Kidney glomerular epithelial cell (primary cell): ENCODE data around the gene TBRG1.
A peak's percentile ranks its signal among the peaks of the same experiment; 100 is the strongest.
"Not testable (repeated sequence)": the region's sequence is repeated elsewhere in the genome, so short reads cannot be mapped to it uniquely, and the experiment has no call there.

Experiments
- DNase-seq: peaks from one replicate; lab custom pipeline; 2025; lab: John Stamatoyannopoulos, UW

TBRG1 gene

GRCh38 chr11:124622531-124623451, at the start of gene TBRG1:
Gene TBRG1, plus strand, starts transcription at chr11:124622864. Its CDS starts 220 bp downstream, at chr11:124623084.
- DNase-seq = peak; percentile 73

DNA sequence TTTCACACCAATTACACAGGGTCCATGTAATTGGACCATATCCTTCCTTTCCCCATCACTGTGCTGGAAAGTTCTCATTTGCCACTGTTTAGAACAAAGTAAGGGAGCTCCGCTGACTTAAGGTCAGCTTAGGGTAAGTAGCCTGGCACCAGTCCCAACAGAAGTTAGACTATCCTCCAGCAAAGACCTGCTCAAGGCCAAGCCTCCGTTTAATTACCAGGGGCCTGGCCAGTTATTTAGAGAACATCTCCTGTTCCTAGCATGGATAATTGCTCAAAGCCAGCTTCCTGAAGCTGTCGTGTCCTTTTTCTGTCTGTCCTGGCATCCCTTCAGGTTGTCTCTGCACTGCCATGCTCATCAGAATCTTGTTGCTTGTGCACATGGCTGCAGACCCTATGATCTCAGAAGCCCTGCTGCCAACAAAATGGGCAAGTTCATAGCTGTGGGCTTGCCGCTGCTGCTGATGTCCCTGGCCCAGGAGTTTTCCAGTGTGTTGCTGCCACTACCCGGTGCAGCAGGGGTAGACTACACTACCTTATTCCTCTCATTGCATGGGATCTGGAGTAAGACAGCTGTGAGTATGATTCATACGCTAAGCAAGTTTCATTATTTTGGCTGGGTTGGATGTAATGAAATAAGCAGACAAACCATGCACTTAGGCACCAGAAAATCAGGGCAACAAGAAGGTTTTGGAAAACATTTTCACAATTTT, 44.8 kb upstream of the TBRG1 start:
- DNase-seq = no peak

DNA sequence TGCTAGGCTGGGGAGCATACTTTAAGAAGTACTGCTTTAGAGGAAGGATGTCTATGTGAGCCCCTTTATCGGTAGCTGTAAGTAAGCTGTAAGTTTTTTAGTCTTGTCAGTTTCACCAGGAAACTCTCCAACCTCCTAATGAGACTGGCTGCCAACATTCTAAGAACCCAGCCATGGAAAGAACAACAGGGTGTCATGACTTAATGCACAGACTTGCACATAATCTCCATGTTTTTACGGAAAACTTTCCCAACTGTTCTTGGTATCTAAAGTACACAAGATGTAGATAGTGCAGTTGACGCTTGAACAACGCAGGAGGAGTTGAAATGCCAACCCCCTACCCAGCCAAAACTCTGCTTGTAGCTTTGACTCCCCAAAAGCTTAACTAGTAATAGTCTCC, 43.9 kb upstream of the TBRG1 start:
- no peak for DNase-seq

GRCh38 chr11:124581817-124582216, 40.8 kb upstream of the TBRG1 start:
- DNase-seq = no peak

- no peak for DNase-seq
Measured at GRCh38 chr11:124582565-124582964, 40.1 kb upstream of the TBRG1 start.

DNA sequence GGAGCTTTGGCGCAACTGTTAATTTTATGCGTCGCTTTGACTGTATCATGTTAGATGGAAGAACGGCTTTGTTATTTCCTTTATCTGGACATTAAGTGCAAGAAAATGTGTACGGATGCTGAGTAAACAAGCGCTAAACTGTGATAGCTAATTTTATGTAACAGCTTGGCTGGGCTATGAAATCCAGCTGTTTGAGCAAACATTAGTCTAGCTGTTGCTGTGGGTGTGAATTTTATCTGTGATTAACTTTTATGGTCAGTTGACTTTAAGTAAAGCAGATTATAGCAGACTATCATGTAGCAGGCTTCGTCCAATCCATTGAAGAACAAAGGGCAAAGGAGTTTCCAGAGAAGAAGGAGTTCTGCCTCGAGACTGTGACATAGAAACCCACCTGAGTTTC, 38.9 kb upstream of the TBRG1 start:
- DNase-seq = no peak

- DNase-seq = no peak
Measured at GRCh38 chr11:124584681-124585372, 37.8 kb upstream of the TBRG1 start.

DNA sequence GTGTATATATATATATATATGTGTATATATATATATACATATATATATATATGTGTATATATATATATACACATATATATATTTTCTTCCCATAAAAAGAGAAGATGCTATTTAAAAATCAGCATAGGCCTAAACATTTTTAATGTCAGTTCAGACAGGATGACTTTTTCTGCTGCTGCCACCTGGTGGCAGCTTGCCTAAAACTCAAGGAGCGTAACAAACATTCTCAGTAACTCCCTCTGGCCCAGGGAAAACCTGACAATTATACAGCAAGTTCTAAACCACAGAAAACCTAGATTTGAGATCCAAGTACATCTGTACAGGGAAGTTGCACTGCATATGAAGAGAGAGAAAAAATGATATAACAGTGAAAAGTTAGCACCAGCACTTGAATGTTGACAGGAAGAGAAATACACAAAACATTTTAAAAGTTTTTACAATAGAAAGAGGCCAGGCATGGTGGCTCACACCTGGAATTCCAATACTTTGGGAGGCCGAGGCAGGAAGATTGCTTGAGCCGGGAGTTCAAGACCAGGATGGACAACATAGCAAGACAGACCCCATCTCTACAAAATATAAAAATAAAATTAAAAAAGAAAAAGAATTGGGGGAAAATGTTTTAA, 36.3 kb upstream of the TBRG1 start:
- DNase-seq = peak; percentile 51

DNA sequence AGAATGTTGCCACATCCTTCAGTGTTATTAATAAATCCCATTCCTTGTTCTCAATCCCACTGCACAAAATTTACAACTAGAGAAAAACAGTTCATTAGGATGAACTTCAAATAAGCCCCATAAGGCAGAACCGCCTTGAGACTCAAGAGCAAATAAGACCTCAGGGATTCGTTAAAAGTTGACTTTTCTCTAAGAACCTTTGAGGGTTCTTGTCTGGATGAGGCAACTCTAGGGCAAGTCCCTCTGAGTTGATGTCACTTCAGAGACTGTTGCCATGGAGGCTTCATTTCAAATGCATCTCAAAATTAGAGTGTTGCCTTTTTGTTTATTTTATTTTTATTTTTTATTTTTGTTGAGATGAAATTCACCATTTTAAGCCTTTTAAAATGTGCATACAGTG, 31.2 kb upstream of the TBRG1 start:
- DNase-seq = no peak

GRCh38 chr11:124592627-124593026, 30.0 kb upstream of the TBRG1 start:
- no peak for DNase-seq

DNA sequence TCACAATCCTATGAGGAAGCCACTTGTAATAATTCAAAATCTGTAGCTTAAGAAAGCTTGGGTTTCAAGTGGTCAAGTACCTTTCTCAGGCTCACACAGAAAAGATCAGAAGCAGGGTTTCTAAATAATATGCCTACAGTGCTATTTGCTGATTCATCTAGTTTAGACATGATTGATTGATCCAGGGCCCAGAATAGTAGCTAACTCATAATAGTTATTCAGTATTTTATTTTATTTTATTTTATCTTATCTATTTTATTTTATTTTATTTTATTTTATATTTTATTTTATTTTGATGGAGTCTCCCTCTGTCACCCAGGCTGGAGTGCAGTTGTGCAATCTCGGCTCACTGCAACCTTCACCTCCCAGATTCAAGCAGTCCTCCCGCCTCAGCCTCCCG, 27.4 kb upstream of the TBRG1 start:
- no peak for DNase-seq

- no peak for DNase-seq
Measured at GRCh38 chr11:124597626-124598025, 25.0 kb upstream of the TBRG1 start.

GRCh38 chr11:124600621-124601320, 21.9 kb upstream of the TBRG1 start:
- no peak for DNase-seq

DNA sequence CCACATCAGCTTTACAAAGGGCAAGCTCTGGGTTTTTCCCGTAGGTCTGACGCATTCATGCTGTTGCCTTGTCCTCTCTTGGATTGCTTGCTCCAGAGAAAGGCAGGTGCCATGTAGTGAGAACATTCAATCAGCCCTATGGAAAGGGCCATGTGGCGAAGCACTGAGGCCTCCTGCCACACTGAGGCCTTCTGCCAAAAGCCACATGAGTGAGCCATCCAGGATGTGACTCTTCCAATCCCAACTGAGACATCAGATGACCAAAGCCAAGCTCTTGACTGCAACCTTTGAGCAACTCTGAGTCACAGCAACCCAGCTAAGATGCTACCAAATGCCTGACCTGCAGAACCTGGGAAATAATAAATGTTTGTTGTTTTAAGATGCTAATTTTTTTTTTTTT, 20.5 kb upstream of the TBRG1 start:
- DNase-seq = no peak

- not testable (repeated sequence) for DNase-seq
Measured at GRCh38 chr11:124602723-124603122, 19.9 kb upstream of the TBRG1 start.

DNA sequence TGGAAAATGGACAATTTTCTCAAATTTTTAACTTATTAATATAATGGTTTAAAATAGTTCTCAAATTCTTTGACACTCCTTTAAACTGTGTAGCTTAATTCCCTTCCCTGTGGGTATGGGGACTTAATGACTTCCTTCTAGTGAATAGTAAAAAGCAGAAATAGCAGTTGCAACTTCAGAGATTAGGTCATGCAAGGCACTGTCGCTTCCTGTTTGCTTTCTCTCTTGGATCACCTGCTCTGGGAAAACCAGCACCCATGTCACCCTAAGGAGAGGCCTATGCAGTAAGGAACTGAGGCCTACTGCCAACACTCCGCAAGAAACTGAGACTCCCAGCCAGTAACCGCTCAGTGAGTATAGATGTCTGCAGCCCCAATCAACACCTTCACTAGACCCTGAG, 16.9 kb upstream of the TBRG1 start:
- no peak for DNase-seq

GRCh38 chr11:124608147-124608546, 14.5 kb upstream of the TBRG1 start:
- DNase-seq = no peak

GRCh38 chr11:124610295-124610694, 12.4 kb upstream of the TBRG1 start:
- DNase-seq = no peak

GRCh38 chr11:124611064-124611463, 11.6 kb upstream of the TBRG1 start, which contains the start of gene PANX3:
Gene PANX3, plus strand, starts transcription at chr11:124611428. Its CDS starts 129 bp downstream, at chr11:124611557.
- no peak for DNase-seq

GRCh38 chr11:124612045-124612444, 10.6 kb upstream of the TBRG1 start:
- no peak for DNase-seq

GRCh38 chr11:124612567-124613246, 10.0 kb upstream of the TBRG1 start:
- DNase-seq = no peak
